ENCODE results near the gene GALNT10.

GALNT10 gene

GRCh38 chr5:154430961-154431630 lies 240.6 kb downstream of the GALNT10 start:
- Histone ChIP-seq H3K27ac (replicated peaks) (no peak overlapping the region), H3K27me3 (ENCODE audit: insufficient read depth, poor library complexity, severe bottlenecking) (no peaks in the 10 kb centered on the region), H3K4me3 (replicated peaks; ENCODE audit: insufficient read depth, low read length) (no peak overlapping the region)
- no peak for DNase-seq (ENCODE audit: low read depth in 1 of 2, low spot score in 1 of 2)
- TF ChIP-seq REST (IDR thresholded peaks at IDR 0.05; ENCODE audit: insufficient replicate concordance, low read depth) (no peak), GABPA (IDR thresholded peaks at IDR 0.05; ENCODE audit: low read depth) (no peak), SPI1 (IDR thresholded peaks at IDR 0.05; ENCODE audit: borderline replicate concordance, low read depth) (no peak), POLR2AphosphoS5 (IDR thresholded peaks at IDR 0.05; ENCODE audit: low read depth) (no peak), CTCF (IDR thresholded peaks at IDR 0.05; ENCODE audit: insufficient read depth, low read length) (no peak)

- no peak overlapping the region for H3K4me3 ChIP-seq (replicated peaks; ENCODE audit: insufficient read depth, low read length)
- no peaks in the 10 kb centered on the region for H3K27me3 ChIP-seq (ENCODE audit: insufficient read depth, poor library complexity, severe bottlenecking)
- H3K27ac ChIP-seq (replicated peaks): no peak overlapping the region
- no peak for TF ChIP-seq GABPA (IDR thresholded peaks at IDR 0.05; ENCODE audit: low read depth)
- no peak for TF ChIP-seq CTCF (IDR thresholded peaks at IDR 0.05; ENCODE audit: insufficient read depth, low read length)
- TF ChIP-seq REST (IDR thresholded peaks at IDR 0.05; ENCODE audit: insufficient replicate concordance, low read depth): no peak
- TF ChIP-seq SPI1 (IDR thresholded peaks at IDR 0.05; ENCODE audit: borderline replicate concordance, low read depth): no peak
- no peak for TF ChIP-seq POLR2AphosphoS5 (IDR thresholded peaks at IDR 0.05; ENCODE audit: low read depth)
- DNase-seq (ENCODE audit: low read depth in 1 of 2, low spot score in 1 of 2): no peak
These were observed 244.7 kb downstream of the GALNT10 start for GRCh38 chr5:154435226-154435625.

GRCh38 chr5:154437281-154437965 lies 246.9 kb downstream of the GALNT10 start:
- no peak overlapping the region for H3K4me3 ChIP-seq (replicated peaks; ENCODE audit: insufficient read depth, low read length)
- DNase-seq (ENCODE audit: low read depth in 1 of 2, low spot score in 1 of 2): no peak
- H3K27me3 ChIP-seq (ENCODE audit: insufficient read depth, poor library complexity, severe bottlenecking): no peaks in the 10 kb centered on the region
- H3K27ac ChIP-seq (replicated peaks): no peak overlapping the region
- TF ChIP-seq SPI1 (IDR thresholded peaks at IDR 0.05; ENCODE audit: borderline replicate concordance, low read depth) (no peak), CTCF (IDR thresholded peaks at IDR 0.05; ENCODE audit: insufficient read depth, low read length) (no peak), GABPA (IDR thresholded peaks at IDR 0.05; ENCODE audit: low read depth) (no peak), POLR2AphosphoS5 (IDR thresholded peaks at IDR 0.05; ENCODE audit: low read depth) (no peak), REST (IDR thresholded peaks at IDR 0.05; ENCODE audit: insufficient replicate concordance, low read depth) (no peak)

Measured in HL-60 (cell line).